SJSA1 (cell line): ENCODE measurements around the gene OSM. TPM values are rescaled to one million over a fixed set of nuclear protein-coding genes. Genes with fewer than 3 reads are reported as not detected.
"Not testable (repeated sequence)": the region's sequence is repeated elsewhere in the genome, so short reads cannot be mapped to it uniquely, and the experiment has no call there.

ENCODE experiments used
- DNase-seq, 2 experiments: peaks; one replicate each; pipeline ENCODE4 v3.0.0-alpha.2; 2015 to 2020; ENCODE audit warnings: low spot score in 2 of 2, low read depth in 1 of 2
- H3K27ac ChIP-seq: fragments of 250-450 bp; sonication (Bioruptor Pico); 2 replicates; pipeline ENCODE4 v1.5.1; 2020; ENCODE audit warnings: mild to moderate bottlenecking, moderate library complexity
- H3K27me3 ChIP-seq: fragments of 250-450 bp; sonication (Bioruptor Pico); replicated peaks from 2 replicates; pipeline ENCODE4 v1.5.1; 2020; ENCODE audit warnings: mild to moderate bottlenecking, moderate library complexity
- H3K36me3 ChIP-seq: fragments of 250-450 bp; sonication (Bioruptor Pico); 2 replicates; pipeline ENCODE4 v1.5.1; 2020; ENCODE audit warnings: mild to moderate bottlenecking
- H3K4me1 ChIP-seq: fragments of 250-450 bp; sonication (Bioruptor Pico); replicated peaks from 2 replicates; pipeline ENCODE4 v1.6.1; 2021; ENCODE audit warnings: mild to moderate bottlenecking
- H3K4me3 ChIP-seq: fragments of 250-450 bp; sonication (Bioruptor Pico); 2 replicates; pipeline ENCODE4 v1.5.1; 2020; ENCODE audit warnings: mild to moderate bottlenecking
- H3K9me3 ChIP-seq: fragments of 250-450 bp; sonication (Bioruptor Pico); replicated peaks from 2 replicates; pipeline ENCODE4 v1.5.1; 2020; ENCODE audit warnings: mild to moderate bottlenecking
- total RNA-seq: library from RNA; depleted of rRNA; stranded (reverse); fragments of >200 nt; shearing (Covaris generic); gene quantifications from 2 replicates; pipeline ENCODE4 v1.2.3, GENCODE V29; 2014

OSM gene
- total RNA-seq, 1 experiment from 2014 or later = not detected

- peaks cover 67% of the 10 kb centered on the region for H3K4me1 ChIP-seq
- DNase-seq, H3K9me3 ChIP-seq, H3K4me3 ChIP-seq, H3K36me3 ChIP-seq, H3K27ac ChIP-seq, H3K27me3 ChIP-seq: not testable (repeated sequence)
Observed at GRCh38 chr22:30234325-30234724, 32.3 kb downstream of the OSM start.

GRCh38 chr22:30233582-30233981 lies 33.1 kb downstream of the OSM start:
- Histone ChIP-seq H3K27me3 (no peaks in the 10 kb centered on the region), H3K4me1 (peaks cover 67% of the 10 kb centered on the region), H3K36me3 (no peaks in the 10 kb centered on the region), H3K27ac (no peak overlapping the region), H3K4me3 (no peak overlapping the region), H3K9me3 (no peaks in the 10 kb centered on the region)
- no peak for DNase-seq

- Histone ChIP-seq H3K36me3 (no peaks in the 10 kb centered on the region), H3K27me3 (no peaks in the 10 kb centered on the region), H3K4me3 (no peak overlapping the region), H3K27ac (no peak overlapping the region; the same call in 1 of the 2 replicates), H3K4me1 (peaks cover 68% of the 10 kb centered on the region), H3K9me3 (no peaks in the 10 kb centered on the region)
- peak in 1 of 2 experiments; percentile 56 for DNase-seq
Observed at GRCh38 chr22:30232716-30233218, 33.9 kb downstream of the OSM start.

GRCh38 chr22:30230787-30231461 lies 35.7 kb downstream of the OSM start:
- Histone ChIP-seq H3K9me3 (no peaks in the 10 kb centered on the region; the same call in 1 of the 2 replicates), H3K36me3 (no peaks in the 10 kb centered on the region), H3K4me1 (peaks cover 67% of the 10 kb centered on the region), H3K27ac (no peak overlapping the region), H3K27me3 (no peaks in the 10 kb centered on the region), H3K4me3 (no peak overlapping the region)
- no peak for DNase-seq

GRCh38 chr22:30230330-30230729 lies 36.3 kb downstream of the OSM start:
- peaks cover 67% of the 10 kb centered on the region for H3K4me1 ChIP-seq
- no peaks in the 10 kb centered on the region for H3K36me3 ChIP-seq
- no peak overlapping the region for H3K27ac ChIP-seq
- DNase-seq = no peak
- H3K27me3 ChIP-seq = no peaks in the 10 kb centered on the region
- no peak overlapping the region for H3K4me3 ChIP-seq
- no peaks in the 10 kb centered on the region; the same call in 1 of the 2 replicates for H3K9me3 ChIP-seq

- H3K27me3 ChIP-seq = no peaks in the 10 kb centered on the region
- H3K27ac ChIP-seq = no peak overlapping the region
- H3K4me3 ChIP-seq = no peak overlapping the region
- H3K9me3 ChIP-seq = no peaks in the 10 kb centered on the region; the same call in 1 of the 2 replicates
- no peak for DNase-seq
- no peaks in the 10 kb centered on the region for H3K36me3 ChIP-seq
- peaks cover 69% of the 10 kb centered on the region for H3K4me1 ChIP-seq
Observed at GRCh38 chr22:30228509-30229359, 37.9 kb downstream of the OSM start.

GRCh38 chr22:30227438-30228228 lies 39.0 kb downstream of the OSM start:
- no peaks in the 10 kb centered on the region; the same call in 1 of the 2 replicates for H3K9me3 ChIP-seq
- no peak overlapping the region for H3K27ac ChIP-seq
- H3K4me3 ChIP-seq = no peak overlapping the region
- no peaks in the 10 kb centered on the region for H3K36me3 ChIP-seq
- H3K4me1 ChIP-seq = peaks cover 62% of the 10 kb centered on the region
- no peak for DNase-seq
- no peaks in the 10 kb centered on the region for H3K27me3 ChIP-seq

- Histone ChIP-seq H3K27me3 (no peaks in the 10 kb centered on the region), H3K9me3 (no peaks in the 10 kb centered on the region; the same call in 1 of the 2 replicates), H3K4me3 (no peak overlapping the region), H3K4me1 (peaks cover 58% of the 10 kb centered on the region), H3K27ac (peak overlapping the region; percentile 63), H3K36me3 (no peaks in the 10 kb centered on the region)
- DNase-seq = peak; percentile 69 to 81
Observed at GRCh38 chr22:30226192-30226832, 40.3 kb downstream of the OSM start.

GRCh38 chr22:30225220-30225927 lies 41.3 kb downstream of the OSM start:
- no peaks in the 10 kb centered on the region for H3K36me3 ChIP-seq
- no peak overlapping the region for H3K4me3 ChIP-seq
- H3K4me1 ChIP-seq = peaks cover 58% of the 10 kb centered on the region
- no peaks in the 10 kb centered on the region; the same call in 1 of the 2 replicates for H3K9me3 ChIP-seq
- no peak for DNase-seq
- peak overlapping the region; percentile 63 for H3K27ac ChIP-seq
- H3K27me3 ChIP-seq = no peaks in the 10 kb centered on the region

GRCh38 chr22:30224161-30224857 lies 42.3 kb downstream of the OSM start:
- H3K36me3 ChIP-seq = no peaks in the 10 kb centered on the region
- H3K27me3 ChIP-seq = no peaks in the 10 kb centered on the region
- peaks cover 57% of the 10 kb centered on the region for H3K4me1 ChIP-seq
- H3K9me3 ChIP-seq = no peaks in the 10 kb centered on the region; the same call in 1 of the 2 replicates
- H3K27ac ChIP-seq = peak overlapping the region; percentile 63
- DNase-seq = peak; percentile 78 to 85
- no peak overlapping the region for H3K4me3 ChIP-seq

GRCh38 chr22:30223303-30223702 lies 43.3 kb downstream of the OSM start:
- no peaks in the 10 kb centered on the region; the same call in 1 of the 2 replicates for H3K9me3 ChIP-seq
- no peaks in the 10 kb centered on the region for H3K36me3 ChIP-seq
- no peaks in the 10 kb centered on the region for H3K27me3 ChIP-seq
- no peak overlapping the region for H3K27ac ChIP-seq
- peaks cover 47% of the 10 kb centered on the region for H3K4me1 ChIP-seq
- H3K4me3 ChIP-seq = no peak overlapping the region
- no peak for DNase-seq

GRCh38 chr22:30222321-30222720 lies 44.3 kb downstream of the OSM start:
- Histone ChIP-seq H3K36me3 (no peaks in the 10 kb centered on the region), H3K4me1 (peaks cover 40% of the 10 kb centered on the region), H3K9me3 (no peaks in the 10 kb centered on the region; the same call in 1 of the 2 replicates), H3K27ac (no peak overlapping the region), H3K27me3 (no peaks in the 10 kb centered on the region), H3K4me3 (no peak overlapping the region)
- DNase-seq = no peak
